Measurements from ENCODE around the gene CBX1. TPM values are rescaled to one million over a fixed set of nuclear protein-coding genes. Genes with fewer than 3 reads are reported as not detected.

Gene CBX1
- total and polyA plus RNA-seq, 4 donors = 17.6 to 43.2 (median 28.9) TPM

- H3K27ac ChIP-seq (ENCODE audit: low read depth in 1 of 2, low read length in 1 of 2) = no peak overlapping the region
- no peak for TF ChIP-seq CTCF (IDR thresholded peaks at IDR 0.05; ENCODE audit: control extremely low read depth, extremely low read depth)
- no peak overlapping the region for H3K9ac ChIP-seq (ENCODE audit: insufficient read depth in 1 of 2, low read length in 2 of 2)
- ATAC-seq (ENCODE audit: insufficient read depth, low FRiP score) (no peak), DNase-seq (no peak)
- H3K4me3 ChIP-seq = no peak overlapping the region
- H3K36me3 ChIP-seq (ENCODE audit: control insufficient read depth in 4 of 4, insufficient read depth in 4 of 4, low read length in 4 of 4) = peaks cover 0 to 4% (median 0%) of the 10 kb centered on the region in 4 donors
- H3K4me1 ChIP-seq (ENCODE audit: control insufficient read depth in 5 of 5, insufficient read depth in 5 of 5, low read length in 5 of 5) = peaks cover 0 to 14% (median 7%) of the 10 kb centered on the region in 5 donors
- H3K27me3 ChIP-seq (ENCODE audit: control insufficient read depth in 3 of 3, insufficient read depth in 3 of 3, low read length in 2 of 3) = no peaks in the 10 kb centered on the region
- H3K9me3 ChIP-seq (ENCODE audit: control insufficient read depth in 4 of 4, insufficient read depth in 3 of 4, low read length in 3 of 4) = no peaks in the 10 kb centered on the region
- 48 to 67% methylated on average over 5 of the region's 5 CpGs for WGBS, 2 donors
Measured at GRCh38 chr17:48030531-48030930, 70.7 kb downstream of the CBX1 start.

GRCh38 chr17:48028736-48029135, 72.5 kb downstream of the CBX1 start:
- no peak for DNase-seq
- Histone ChIP-seq H3K36me3 (ENCODE audit: control insufficient read depth in 4 of 4, insufficient read depth in 4 of 4, low read length in 4 of 4) (peaks cover 0 to 4% (median 0%) of the 10 kb centered on the region in 4 donors), H3K27ac (ENCODE audit: low read depth in 1 of 2, low read length in 1 of 2) (no peak overlapping the region), H3K27me3 (ENCODE audit: control insufficient read depth in 3 of 3, insufficient read depth in 3 of 3, low read length in 2 of 3) (peaks cover 0 to 8% (median 2%) of the 10 kb centered on the region in 3 donors), H3K9ac (ENCODE audit: insufficient read depth in 1 of 2, low read length in 2 of 2) (no peak overlapping the region), H3K4me3 (no peak overlapping the region), H3K9me3 (ENCODE audit: control insufficient read depth in 4 of 4, insufficient read depth in 3 of 4, low read length in 3 of 4) (no peaks in the 10 kb centered on the region), H3K4me1 (ENCODE audit: control insufficient read depth in 5 of 5, insufficient read depth in 5 of 5, low read length in 5 of 5) (peaks cover 0 to 29% (median 12%) of the 10 kb centered on the region in 5 donors)
- TF ChIP-seq CTCF (IDR thresholded peaks at IDR 0.05; ENCODE audit: control extremely low read depth, extremely low read depth) = no peak
- ATAC-seq (ENCODE audit: insufficient read depth, low FRiP score) = no peak
- WGBS, 2 donors = 67 to 88% methylated on average over 1 of the region's 1 CpG

- Histone ChIP-seq H3K27me3 (ENCODE audit: control insufficient read depth in 3 of 3, insufficient read depth in 3 of 3, low read length in 2 of 3) (peaks cover 0 to 17% (median 2%) of the 10 kb centered on the region in 3 donors), H3K36me3 (ENCODE audit: control insufficient read depth in 4 of 4, insufficient read depth in 4 of 4, low read length in 4 of 4) (peaks cover 0 to 4% (median 0%) of the 10 kb centered on the region in 4 donors), H3K9ac (ENCODE audit: insufficient read depth in 1 of 2, low read length in 2 of 2) (no peak overlapping the region), H3K9me3 (ENCODE audit: control insufficient read depth in 4 of 4, insufficient read depth in 3 of 4, low read length in 3 of 4) (no peaks in the 10 kb centered on the region), H3K4me3 (no peak overlapping the region), H3K4me1 (ENCODE audit: control insufficient read depth in 5 of 5, insufficient read depth in 5 of 5, low read length in 5 of 5) (peaks cover 0 to 34% (median 14%) of the 10 kb centered on the region in 5 donors), H3K27ac (ENCODE audit: low read depth in 1 of 2, low read length in 1 of 2) (no peak overlapping the region)
- WGBS, 2 donors = 90 to 91% methylated on average over 12 of the region's 12 CpGs
- DNase-seq = no peak
- ATAC-seq (ENCODE audit: insufficient read depth, low FRiP score) = no peak
- no peak for TF ChIP-seq CTCF (IDR thresholded peaks at IDR 0.05; ENCODE audit: control extremely low read depth, extremely low read depth)
Measured at GRCh38 chr17:48027322-48027981, 73.8 kb downstream of the CBX1 start.
